Liver (tissue), 9 donors: Measurements from ENCODE around the gene ACSBG1. TPM values are rescaled to one million over a fixed set of nuclear protein-coding genes. Genes with fewer than 3 reads are reported as not detected.

Experiments
- DNase-seq: peaks from one replicate; pipeline ENCODE4 v3.0.0-alpha.2; 2017; ENCODE audit warnings: low spot score
- H3K27ac ChIP-seq, 2 donors: one replicate each; pipeline ENCODE4 v1.7.0; 2013; ENCODE audit warnings: inconsistent platforms in 2 of 2, low read length in 2 of 2, control low read depth in 1 of 2, low read depth in 1 of 2, mild to moderate bottlenecking in 1 of 2
- H3K27me3 ChIP-seq, 4 donors: one replicate each; pipeline versions ENCODE4 v1.6.1 to v1.7.0; 2013; ENCODE audit warnings: low read length in 3 of 4, inconsistent platforms in 1 of 4, mild to moderate bottlenecking in 1 of 4, moderate library complexity in 1 of 4; ENCODE audit not compliant: control insufficient read depth in 4 of 4, insufficient read depth in 4 of 4
- H3K36me3 ChIP-seq, 4 donors: one replicate each; pipeline versions ENCODE4 v1.6.1 to v1.7.0; 2013; ENCODE audit warnings: low read length in 3 of 4, mild to moderate bottlenecking in 3 of 4, low read depth in 1 of 4, moderate library complexity in 1 of 4; ENCODE audit not compliant: control insufficient read depth in 4 of 4, insufficient read depth in 3 of 4
- H3K4me1 ChIP-seq, 4 donors: one replicate each; pipeline versions ENCODE4 v1.6.1 to v1.7.0; 2013; ENCODE audit warnings: low read length in 3 of 4, mild to moderate bottlenecking in 3 of 4, moderate library complexity in 1 of 4; ENCODE audit not compliant: control insufficient read depth in 4 of 4, insufficient read depth in 4 of 4
- H3K4me3 ChIP-seq, 3 donors: one replicate each; pipeline versions ENCODE4 v1.6.1 to v1.7.0; 2013; ENCODE audit warnings: low read length in 3 of 3, control low read depth in 1 of 3, low read depth in 1 of 3, mild to moderate bottlenecking in 1 of 3
- H3K9ac ChIP-seq, 2 donors: one replicate each; pipeline ENCODE4 v1.7.0; 2013; ENCODE audit warnings: low read length in 2 of 2, mild to moderate bottlenecking in 2 of 2, moderate library complexity in 2 of 2, control low read depth in 1 of 2, low read depth in 1 of 2
- H3K9me3 ChIP-seq, 4 donors: one replicate each; pipeline versions ENCODE4 v1.6.1 to v1.7.0; 2013; ENCODE audit warnings: low read length in 3 of 4; ENCODE audit not compliant: control insufficient read depth in 4 of 4
- GABPA ChIP-seq, 2 donors: IDR thresholded peaks in 1 of 2; conservative IDR thresholded peaks in 1 of 2; 2 replicates each; pipeline ENCODE4 v1.6.1; 2016; ENCODE audit warnings: antibody characterized with exemption in 2 of 2, mild to moderate bottlenecking in 1 of 2, moderate library complexity in 1 of 2
- HNF4A ChIP-seq, 2 donors: conservative IDR thresholded peaks; 2 replicates each; pipeline ENCODE4 v1.6.1; 2016; ENCODE audit warnings: antibody characterized with exemption in 2 of 2, mild to moderate bottlenecking in 2 of 2
- RAD21 ChIP-seq, 2 donors: IDR thresholded peaks; 2 replicates each; pipeline ENCODE4 v1.6.1; 2016; ENCODE audit warnings: antibody characterized with exemption in 2 of 2, mild to moderate bottlenecking in 2 of 2
- RXRA ChIP-seq, 2 donors: IDR thresholded peaks; 2 replicates each; pipeline ENCODE4 v1.6.1; 2017 to 2018; ENCODE audit warnings: antibody characterized with exemption in 2 of 2, mild to moderate bottlenecking in 1 of 2
- SP1 ChIP-seq: IDR thresholded peaks from 2 replicates; pipeline ENCODE4 v1.6.1; 2018; ENCODE audit warnings: antibody characterized with exemption, mild to moderate bottlenecking
- YY1 ChIP-seq: IDR thresholded peaks from 2 replicates; pipeline ENCODE4 v1.6.1; 2016; ENCODE audit warnings: antibody characterized with exemption, mild to moderate bottlenecking
- WGBS: extraction: QIAGEN DNeasy Blood & Tissue Kit; methylation state at CpG from one replicate; pipeline ENCODE4 v1.1.7; 2013; 5-methylcytosine and 5-hydroxymethylcytosine counted together
- polyA plus RNA-seq, 2 donors: library from polyadenylated mRNA; stranded (reverse) in 1 of 2; unstranded in 1 of 2; fragments of 200-250 nt in 1 of 2; fragments of >200 nt in 1 of 2; fragmentation: Nextera tagmentation in 1 of 2; extraction: Ambion mirVana in 1 of 2; gene quantifications; one replicate each; pipeline versions ENCODE4 v1.2.1 to v1.2.3, GENCODE V29; 2013 to 2015
- total RNA-seq, 2 donors: library from RNA; depleted of rRNA; stranded (reverse); fragments of >200 nt; gene quantifications; one replicate each; pipeline ENCODE4 v1.2.3, GENCODE V29; 2014
- TF ChIP-seq, protein P1 (sequence below): IDR thresholded peaks from 2 replicates; pipeline ENCODE4 v1.6.1; 2016; ENCODE audit warnings: antibody characterized with exemption
- TF ChIP-seq, protein P2 (sequence below): IDR thresholded peaks from 2 replicates; pipeline ENCODE4 v1.6.1; 2016; ENCODE audit warnings: antibody characterized with exemption
- donor health status: healthy.
- donor health status: healthy.
- donor health status: healthy.
- donor health status: healthy.
- donor health status: healthy.

Gene ACSBG1
- total and polyA plus RNA-seq, 4 donors, result under 0.01 to 3.8 (median 0.15) TPM

DNA sequence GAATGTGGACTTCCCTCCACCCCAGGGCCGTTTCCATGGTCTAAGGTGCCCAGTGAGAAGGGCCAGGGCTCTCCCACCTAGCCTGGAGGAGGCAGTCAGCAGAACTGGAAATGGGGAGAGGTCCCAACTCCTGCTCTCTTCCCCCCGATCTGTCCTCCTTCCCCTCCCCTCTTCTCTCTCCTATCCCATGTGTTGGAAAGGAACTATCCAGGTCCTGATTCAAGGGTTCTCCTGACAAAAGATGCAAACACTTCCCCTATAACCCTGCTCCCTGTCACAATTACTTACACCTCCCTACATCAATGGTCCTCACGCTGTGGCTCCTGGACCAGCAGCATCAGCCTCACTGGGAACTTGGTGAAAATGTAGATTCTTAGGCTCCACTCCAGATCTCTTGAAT lies 109.1 kb downstream of the ACSBG1 start:
- Histone ChIP-seq H3K9me3 (no peaks in the 10 kb centered on the region), H3K9ac (no peak overlapping the region), H3K27ac (no peak overlapping the region), H3K27me3 (no peaks in the 10 kb centered on the region), H3K36me3 (no peaks in the 10 kb centered on the region), H3K4me3 (no peak overlapping the region), H3K4me1 (no peaks in the 10 kb centered on the region)
- no peak for DNase-seq
- WGBS, result 90% methylated on average over 3 of the region's 3 CpGs
- TF ChIP-seq HNF4A (conservative IDR thresholded peaks at IDR 0.05) (no peak), SP1 (no peak), GABPA (IDR thresholded peaks at IDR 0.05 in 1 of 2, conservative IDR thresholded peaks at IDR 0.05 in 1 of 2) (no peak), RXRA (IDR thresholded peaks at IDR 0.05) (no peak), YY1 (no peak)

DNA sequence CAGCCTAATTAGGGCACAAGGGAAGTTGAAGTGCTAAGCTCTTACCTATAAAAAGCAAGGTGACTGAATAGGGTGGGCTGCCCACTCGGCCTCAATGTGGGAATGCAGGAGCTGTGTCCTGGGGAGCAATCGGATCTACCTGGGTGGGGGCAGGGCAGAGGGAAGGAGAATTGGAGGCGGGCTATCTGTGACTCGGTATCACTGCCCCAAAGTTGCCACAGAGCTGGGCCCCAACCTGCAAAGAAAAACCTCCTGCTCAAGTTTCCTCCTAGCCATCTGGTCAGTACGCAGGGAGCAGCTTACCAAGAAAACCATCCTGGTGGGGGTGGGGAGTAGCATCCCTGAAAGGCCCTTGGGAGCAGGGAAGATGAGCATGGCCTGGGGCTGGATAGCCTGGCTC lies 113.8 kb downstream of the ACSBG1 start:
- H3K36me3 ChIP-seq, result no peaks in the 10 kb centered on the region
- no peak overlapping the region for H3K4me3 ChIP-seq
- TF ChIP-seq YY1 (no peak), RAD21 (IDR thresholded peaks at IDR 0.05) (no peak), HNF4A (conservative IDR thresholded peaks at IDR 0.05) (no peak)
- TF ChIP-seq, protein P1, sequence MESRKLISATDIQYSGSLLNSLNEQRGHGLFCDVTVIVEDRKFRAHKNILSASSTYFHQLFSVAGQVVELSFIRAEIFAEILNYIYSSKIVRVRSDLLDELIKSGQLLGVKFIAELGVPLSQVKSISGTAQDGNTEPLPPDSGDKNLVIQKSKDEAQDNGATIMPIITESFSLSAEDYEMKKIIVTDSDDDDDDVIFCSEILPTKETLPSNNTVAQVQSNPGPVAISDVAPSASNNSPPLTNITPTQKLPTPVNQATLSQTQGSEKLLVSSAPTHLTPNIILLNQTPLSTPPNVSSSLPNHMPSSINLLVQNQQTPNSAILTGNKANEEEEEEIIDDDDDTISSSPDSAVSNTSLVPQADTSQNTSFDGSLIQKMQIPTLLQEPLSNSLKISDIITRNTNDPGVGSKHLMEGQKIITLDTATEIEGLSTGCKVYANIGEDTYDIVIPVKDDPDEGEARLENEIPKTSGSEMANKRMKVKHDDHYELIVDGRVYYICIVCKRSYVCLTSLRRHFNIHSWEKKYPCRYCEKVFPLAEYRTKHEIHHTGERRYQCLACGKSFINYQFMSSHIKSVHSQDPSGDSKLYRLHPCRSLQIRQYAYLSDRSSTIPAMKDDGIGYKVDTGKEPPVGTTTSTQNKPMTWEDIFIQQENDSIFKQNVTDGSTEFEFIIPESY, result no peak
- TF ChIP-seq, protein P2, sequence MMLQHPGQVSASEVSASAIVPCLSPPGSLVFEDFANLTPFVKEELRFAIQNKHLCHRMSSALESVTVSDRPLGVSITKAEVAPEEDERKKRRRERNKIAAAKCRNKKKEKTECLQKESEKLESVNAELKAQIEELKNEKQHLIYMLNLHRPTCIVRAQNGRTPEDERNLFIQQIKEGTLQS, result no peak
- no peak for DNase-seq
- H3K9ac ChIP-seq, result no peak overlapping the region
- H3K4me1 ChIP-seq, result peaks cover 0 to 2% (median 1%) of the 10 kb centered on the region in 4 donors
- no peaks in the 10 kb centered on the region for H3K9me3 ChIP-seq
- H3K27me3 ChIP-seq, result no peaks in the 10 kb centered on the region
- WGBS, result 91% methylated on average over 5 of the region's 5 CpGs
- H3K27ac ChIP-seq, result no peak overlapping the region

Other genes starting within 250 kb of the ACSBG1 start
- gene TBC1D2B, start 156.9 kb downstream of the ACSBG1 start, total RNA-seq, result 100 to 1,000 TPM in 1 of 2 donors, 1 to 10 TPM in 1; 8.4 to 119 TPM
- 10 to 100 TPM; 18.7 to 25.2 TPM for gene TBC1D2B, start 156.9 kb downstream of the ACSBG1 start, polyA plus RNA-seq
- not detected for gene SH2D7, start 142.0 kb downstream of the ACSBG1 start, total RNA-seq
- gene SH2D7, start 142.0 kb downstream of the ACSBG1 start, polyA plus RNA-seq, result not detected
- 1 to 10 TPM in 1 of 2 donors, under 1 TPM in 1; 0.25 to 2.2 TPM for gene CIB2, start 103.1 kb downstream of the ACSBG1 start, total RNA-seq
- under 1 TPM; 0.36 to 0.70 TPM for gene CIB2, start 103.1 kb downstream of the ACSBG1 start, polyA plus RNA-seq
- 10 to 100 TPM; 13.5 to 51.7 TPM for gene IDH3A, start 85.2 kb downstream of the ACSBG1 start, total RNA-seq
- gene IDH3A, start 85.2 kb downstream of the ACSBG1 start, polyA plus RNA-seq, result 10 to 100 TPM; 17.8 to 30.2 TPM
- 10 to 100 TPM in 1 of 2 donors, 1 to 10 TPM in 1; 2.9 to 79.0 TPM for gene DNAJA4, start 30.0 kb upstream of the ACSBG1 start, total RNA-seq
- 1 to 10 TPM in 1 of 2 donors, under 1 TPM in 1; 0.93 to 1.1 TPM for gene DNAJA4, start 30.0 kb upstream of the ACSBG1 start, polyA plus RNA-seq
- gene SKIC8, start 65.0 kb upstream of the ACSBG1 start, total RNA-seq, result 10 to 100 TPM; 44.9 to 48.7 TPM
- 10 to 100 TPM; 33.4 to 35.5 TPM for gene SKIC8, start 65.0 kb upstream of the ACSBG1 start, polyA plus RNA-seq
- gene CRABP1, start 105.8 kb upstream of the ACSBG1 start, total RNA-seq, result not detected
- gene CRABP1, start 105.8 kb upstream of the ACSBG1 start, polyA plus RNA-seq, result not detected
- 10 to 100 TPM; 25.2 to 51.4 TPM for gene IREB2, start 203.7 kb upstream of the ACSBG1 start, total RNA-seq
- gene IREB2, start 203.7 kb upstream of the ACSBG1 start, polyA plus RNA-seq, result 1 to 10 TPM; 7.0 to 8.9 TPM